MM.1S (cell line): ENCODE results near the gene ZNF217.

Source experiments
- DNase-seq: peaks from one replicate; pipeline ENCODE4 v3.0.0-alpha.2; 2015
- H2AFZ ChIP-seq: fragments of 300-600 bp; sonication (generic); 2 replicates; pipeline ENCODE4 v1.6.0; 2016; ENCODE audit warnings: antibody characterized with exemption, low read length
- H3F3A ChIP-seq: fragments of 300-600 bp; sonication (generic); 2 replicates; pipeline ENCODE4 v1.6.1; 2016; ENCODE audit warnings: mild to moderate bottlenecking, antibody characterized with exemption, low read length, moderate library complexity, mixed read lengths; ENCODE audit not compliant: insufficient read depth
- H3K27ac ChIP-seq: fragments of 300-600 bp; sonication (generic); 2 replicates; pipeline ENCODE4 v1.5.1; 2016; ENCODE audit warnings: mild to moderate bottlenecking, low read length
- H3K27me3 ChIP-seq: fragments of 300-600 bp; sonication (generic); replicated peaks from 2 replicates; pipeline ENCODE4 v1.6.0; 2016; ENCODE audit warnings: low read length; ENCODE audit not compliant: insufficient read depth
- H3K36me3 ChIP-seq: fragments of 300-600 bp; sonication (generic); replicated peaks from 2 replicates; pipeline ENCODE4 v1.6.1; 2016; ENCODE audit warnings: mild to moderate bottlenecking, low read length, mixed read lengths; ENCODE audit not compliant: insufficient read depth
- H3K4me1 ChIP-seq: fragments of 300-600 bp; sonication (generic); 2 replicates; pipeline ENCODE4 v1.6.1; 2016; ENCODE audit warnings: low read length, mixed read lengths
- H3K4me2 ChIP-seq: fragments of 300-600 bp; sonication (generic); 2 replicates; pipeline ENCODE4 v1.6.0; 2016; ENCODE audit warnings: low read depth, low read length
- H3K4me3 ChIP-seq: fragments of 300-600 bp; sonication (generic); 2 replicates; pipeline ENCODE4 v1.5.1; 2016; ENCODE audit warnings: low read length, mixed read lengths
- H3K79me2 ChIP-seq: fragments of 300-600 bp; sonication (generic); 2 replicates; pipeline ENCODE4 v1.6.1; 2016; ENCODE audit warnings: mixed run types, low read length, mixed read lengths
- H3K9ac ChIP-seq: fragments of 300-600 bp; sonication (generic); 2 replicates; pipeline ENCODE4 v1.6.1; 2016; ENCODE audit warnings: low read length, mixed read lengths
- H3K9me2 ChIP-seq: fragments of 300-600 bp; sonication (generic); replicated peaks from 2 replicates; pipeline ENCODE4 v1.6.1; 2016; ENCODE audit warnings: mild to moderate bottlenecking, low read length, mixed read lengths; ENCODE audit not compliant: insufficient read depth
- H3K9me3 ChIP-seq: fragments of 300-600 bp; sonication (generic); replicated peaks from 2 replicates; pipeline ENCODE4 v1.6.1; 2016; ENCODE audit warnings: mild to moderate bottlenecking, low read length, mixed read lengths; ENCODE audit not compliant: insufficient read depth
- H4K20me1 ChIP-seq: fragments of 300-600 bp; sonication (generic); 2 replicates; pipeline ENCODE4 v1.6.1; 2016; ENCODE audit warnings: mild to moderate bottlenecking, low read length, moderate library complexity, mixed read lengths; ENCODE audit not compliant: insufficient read depth
- CTCF ChIP-seq: fragments of 300-600 bp; sonication (generic); IDR thresholded peaks from 2 replicates; pipeline ENCODE4 v1.5.1; 2016; ENCODE audit warnings: antibody characterized with exemption, low read length, mixed read lengths
- EZH2 ChIP-seq: fragments of 300-600 bp; sonication (generic); optimal IDR thresholded peaks from 2 replicates; pipeline ENCODE3; 2017; ENCODE audit warnings: low read depth, mild to moderate bottlenecking, antibody characterized with exemption, low read length, mixed read lengths
- EZH2phosphoT487 ChIP-seq: fragments of 300-600 bp; sonication (generic); IDR thresholded peaks from 2 replicates; pipeline ENCODE4 v1.6.1; 2018; ENCODE audit warnings: antibody characterized with exemption, low read length

Gene ZNF217

GRCh38 chr20:53609491-53610445 is 16.1 kb upstream of the ZNF217 start:
- Histone ChIP-seq H4K20me1 (no peaks in the 10 kb centered on the region), H3K27me3 (no peaks in the 10 kb centered on the region), H2AFZ (peak overlapping the region; percentile 66), H3K4me3 (peak overlapping the region; percentile 56), H3K36me3 (no peaks in the 10 kb centered on the region), H3K4me1 (peaks cover 26% of the 10 kb centered on the region), H3K79me2 (peaks cover 22% of the 10 kb centered on the region), H3K9me3 (no peaks in the 10 kb centered on the region), H3K9me2 (no peaks in the 10 kb centered on the region), H3K9ac (peak overlapping the region; percentile 73), H3F3A (peaks cover 37% of the 10 kb centered on the region), H3K27ac (peak overlapping the region; percentile 94), H3K4me2 (peak overlapping the region; percentile 77)
- DNase-seq, result peak; percentile 78
- TF ChIP-seq EZH2phosphoT487 (no peak), EZH2 (no peak), CTCF (no peak)

GRCh38 chr20:53608456-53609452 is 15.1 kb upstream of the ZNF217 start:
- no peaks in the 10 kb centered on the region for H3K36me3 ChIP-seq
- H3K9ac ChIP-seq, result peak overlapping the region; percentile 73
- peaks cover 22% of the 10 kb centered on the region for H3K79me2 ChIP-seq
- TF ChIP-seq EZH2 (no peak), EZH2phosphoT487 (no peak), CTCF (no peak)
- peaks cover 25% of the 10 kb centered on the region for H3K4me1 ChIP-seq
- no peaks in the 10 kb centered on the region for H3K9me2 ChIP-seq
- DNase-seq, result no peak
- peak overlapping the region; percentile 77 for H3K4me2 ChIP-seq
- H2AFZ ChIP-seq, result peak overlapping the region; percentile 66
- peak overlapping the region; percentile 56 for H3K4me3 ChIP-seq
- peaks cover 35% of the 10 kb centered on the region for H3F3A ChIP-seq
- no peaks in the 10 kb centered on the region for H3K9me3 ChIP-seq
- H4K20me1 ChIP-seq, result no peaks in the 10 kb centered on the region
- H3K27me3 ChIP-seq, result no peaks in the 10 kb centered on the region
- peak overlapping the region; percentile 94 for H3K27ac ChIP-seq

- peaks cover 31% of the 10 kb centered on the region for H3F3A ChIP-seq
- H2AFZ ChIP-seq, result no peak overlapping the region
- H3K27me3 ChIP-seq, result no peaks in the 10 kb centered on the region
- H3K36me3 ChIP-seq, result no peaks in the 10 kb centered on the region
- H4K20me1 ChIP-seq, result no peaks in the 10 kb centered on the region
- peaks cover 18% of the 10 kb centered on the region for H3K4me1 ChIP-seq
- H3K9me3 ChIP-seq, result no peaks in the 10 kb centered on the region
- H3K4me2 ChIP-seq, result no peak overlapping the region
- no peak for DNase-seq
- H3K9me2 ChIP-seq, result no peaks in the 10 kb centered on the region
- no peak overlapping the region for H3K27ac ChIP-seq
- peaks cover 22% of the 10 kb centered on the region for H3K79me2 ChIP-seq
- no peak overlapping the region for H3K4me3 ChIP-seq
- TF ChIP-seq CTCF, result no peak
- no peak for TF ChIP-seq EZH2
- H3K9ac ChIP-seq, result no peak overlapping the region
Observed at GRCh38 chr20:53608071-53608455, 14.4 kb upstream of the ZNF217 start.
